Stimulated activated CD8-positive, alpha-beta memory T cell treated with anti-CD3 and anti-CD28 coated beads, Interleukin-15, amount 100 ng/mL, for 24 hours (primary cell): ENCODE measurements around the gene AS3MT.
"Not testable (repeated sequence)": the region's sequence is repeated elsewhere in the genome, so short reads cannot be mapped to it uniquely, and the experiment has no call there.

Source experiments
- DNase-seq: peaks from one replicate; pipeline ENCODE4 v3.0.0-alpha.2; 2020; ENCODE audit warnings: low read depth

The AS3MT gene

GRCh38 chr10:102919246-102919959, 50.1 kb downstream of the AS3MT start:
- DNase-seq, result no peak

- DNase-seq, result no peak
Observed at GRCh38 chr10:102919992-102920739, 50.9 kb downstream of the AS3MT start.

GRCh38 chr10:102923601-102924000, 54.3 kb downstream of the AS3MT start:
- DNase-seq, result no peak

- DNase-seq, result no peak
Observed at GRCh38 chr10:102926842-102927241, 57.6 kb downstream of the AS3MT start.

- no peak for DNase-seq
Observed at GRCh38 chr10:102927311-102928010, 58.2 kb downstream of the AS3MT start.

- not testable (repeated sequence) for DNase-seq
Observed at GRCh38 chr10:102928442-102928841, 59.2 kb downstream of the AS3MT start.

- no peak for DNase-seq
Observed at GRCh38 chr10:102930720-102931119, 61.5 kb downstream of the AS3MT start.

- DNase-seq, result no peak
Observed at GRCh38 chr10:102931643-102932042, 62.4 kb downstream of the AS3MT start.

GRCh38 chr10:102935505-102935904, 66.2 kb downstream of the AS3MT start:
- DNase-seq, result no peak

GRCh38 chr10:102935939-102936605, 66.8 kb downstream of the AS3MT start:
- no peak for DNase-seq

- DNase-seq, result no peak
Observed at GRCh38 chr10:102941401-102941800, 72.1 kb downstream of the AS3MT start.

- no peak for DNase-seq
Observed at GRCh38 chr10:102945449-102945848, 76.2 kb downstream of the AS3MT start.

- no peak for DNase-seq
Observed at GRCh38 chr10:102945962-102946361, 76.7 kb downstream of the AS3MT start.

- no peak for DNase-seq
Observed at GRCh38 chr10:102946992-102947391, 77.7 kb downstream of the AS3MT start.

GRCh38 chr10:102948176-102948575, 78.9 kb downstream of the AS3MT start:
- DNase-seq, result no peak

- no peak for DNase-seq
Observed at GRCh38 chr10:102948786-102949185, 79.5 kb downstream of the AS3MT start.

- DNase-seq, result no peak
Observed at GRCh38 chr10:102949916-102950315, 80.6 kb downstream of the AS3MT start.

GRCh38 chr10:102951316-102951715, 82.0 kb downstream of the AS3MT start:
- no peak for DNase-seq
